PC-3 (cell line): ENCODE results near the gene GSDMA. TPM values are rescaled to one million over a fixed set of nuclear protein-coding genes. Genes with fewer than 3 reads are reported as not detected.

Experiments
- ATAC-seq: fragments of 200-7000 bp; cut with Tn5 transposase; 2 replicates; pipeline ENCODE4 v1.9.1; 2020; ENCODE audit warnings: mild to moderate bottlenecking, moderate library complexity
- BruUV-seq: library from RNA; stranded (reverse); fragments of 400-500 nt; replicated peaks from 2 replicates; lab custom pipeline; 2021; lab: Mats Ljungman, UMichigan
- CTCF ChIA-PET: fragments of 300-600 bp; sonication (Branson Sonifier 250); formaldehyde crosslinking; loops from one replicate; lab custom pipeline; 2022; ENCODE audit warnings: antibody characterized with exemption; lab: Charles Lee
- POLR2A ChIA-PET: fragments of 300-600 bp; sonication (Branson Sonifier 250); formaldehyde crosslinking; loops from one replicate; lab custom pipeline; 2022; ENCODE audit warnings: antibody characterized with exemption; ENCODE audit not compliant: unreplicated experiment; lab: Charles Lee
- DNase-seq: peaks from one replicate; pipeline ENCODE4 v3.0.0-alpha.2; 2015
- H2AFZ ChIP-seq: fragments of 300-600 bp; sonication (generic); 2 replicates; pipeline ENCODE4 v1.6.0; 2016; ENCODE audit warnings: antibody characterized with exemption, low read length
- H3F3A ChIP-seq: fragments of 300-600 bp; sonication (generic); one replicate; pipeline ENCODE4 v1.6.0; 2017; ENCODE audit warnings: antibody characterized with exemption, low read length, control low read depth, mild to moderate bottlenecking; ENCODE audit not compliant: unreplicated experiment
- H3K27ac ChIP-seq: fragments of 300-600 bp; sonication (generic); 2 replicates; pipeline ENCODE4 v1.5.1; 2016; ENCODE audit warnings: mild to moderate bottlenecking, low read length
- H3K27me3 ChIP-seq: fragments of 300-600 bp; sonication (generic); 2 replicates; pipeline ENCODE4 v1.6.1; 2016; ENCODE audit warnings: low read length, mixed read lengths
- H3K36me3 ChIP-seq: fragments of 300-600 bp; sonication (generic); 2 replicates; pipeline ENCODE4 v1.6.1; 2016; ENCODE audit warnings: low read depth, mixed run types, low read length, mixed read lengths
- H3K4me1 ChIP-seq: fragments of 300-600 bp; sonication (generic); 2 replicates; pipeline ENCODE4 v1.5.1; 2016; ENCODE audit warnings: low read length; ENCODE audit not compliant: insufficient read depth
- H3K4me2 ChIP-seq: fragments of 300-600 bp; sonication (generic); 2 replicates; pipeline ENCODE4 v1.6.0; 2016; ENCODE audit warnings: low read length
- H3K4me3 ChIP-seq: fragments of 300-600 bp; sonication (generic); 2 replicates; pipeline ENCODE4 v1.5.1; 2016; ENCODE audit warnings: mild to moderate bottlenecking, low read length, mixed read lengths
- H3K79me2 ChIP-seq: fragments of 300-600 bp; sonication (generic); 2 replicates; pipeline ENCODE4 v1.6.1; 2017; ENCODE audit warnings: low read length, mixed read lengths
- H3K9ac ChIP-seq: fragments of 300-600 bp; sonication (generic); 2 replicates; pipeline ENCODE4 v1.6.0; 2016; ENCODE audit warnings: mild to moderate bottlenecking, low read length
- H3K9me2 ChIP-seq: fragments of 300-600 bp; sonication (generic); replicated peaks from 2 replicates; pipeline ENCODE4 v1.6.1; 2016; ENCODE audit warnings: mixed run types, low read length, mixed read lengths
- H3K9me3 ChIP-seq: fragments of 300-600 bp; sonication (generic); 2 replicates; pipeline ENCODE4 v1.6.1; 2016; ENCODE audit warnings: low read length, mixed read lengths
- H4K20me1 ChIP-seq: fragments of 300-600 bp; sonication (generic); 2 replicates; pipeline ENCODE4 v1.6.1; 2016; ENCODE audit warnings: low read length, mixed read lengths
- CTCF ChIP-seq: fragments of 300-600 bp; sonication (generic); conservative IDR thresholded peaks from 2 replicates; pipeline ENCODE4 v1.5.1; 2017; ENCODE audit warnings: antibody characterized with exemption, low read depth, mild to moderate bottlenecking, low read length
- EZH2 ChIP-seq: fragments of 300-600 bp; sonication (generic); IDR thresholded peaks from one replicate; pipeline ENCODE4 v1.6.1; 2017; ENCODE audit warnings: antibody characterized with exemption, mild to moderate bottlenecking, low read length; ENCODE audit not compliant: unreplicated experiment
- EZH2phosphoT487 ChIP-seq: fragments of 300-600 bp; sonication (generic); IDR thresholded peaks from 2 replicates; pipeline ENCODE4 v1.6.1; 2018; ENCODE audit warnings: mild to moderate bottlenecking, antibody characterized with exemption, low read length, borderline replicate concordance
- intact Hi-C: fragments of 100-400 bp; cut with micrococcal nuclease; formaldehyde crosslinking; loops from 2 replicates; pipeline ENCODE4 v1.9.0; 2023
- total RNA-seq: library from RNA; depleted of rRNA; stranded (reverse); fragments of >200 nt; gene quantifications from 2 replicates; pipeline ENCODE4 v1.2.3, GENCODE V29; 2014

GSDMA gene
- total RNA-seq, 1 experiment from 2014 or later: not detected

GRCh38 chr17:39925282-39926134, 37.3 kb upstream of the GSDMA start:
- no peak overlapping the region for H3K4me3 ChIP-seq
- BruUV-seq: no TSS peak
- intact Hi-C loops: loop anchor here (2.0 kb wide), 1 partner anchor 33 kb away; no protein-coding TSS in a partner anchor

GRCh38 chr17:39926135-39926587, 36.6 kb upstream of the GSDMA start:
- Histone ChIP-seq H3K27ac (no peak overlapping the region), H3K4me2 (peak overlapping the region; percentile 97), H3K36me3 (no peaks in the 10 kb centered on the region; the same call in 1 of the 2 replicates), H3K9me2 (no peaks in the 10 kb centered on the region), H2AFZ (no peak overlapping the region), H3K27me3 (no peaks in the 10 kb centered on the region), H3K9ac (no peak overlapping the region), H3K4me1 (peaks cover 43% of the 10 kb centered on the region), H3K79me2 (peaks cover 25% of the 10 kb centered on the region), H3F3A (peaks cover 4% of the 10 kb centered on the region), H4K20me1 (no peaks in the 10 kb centered on the region), H3K9me3 (no peaks in the 10 kb centered on the region), H3K4me3 (peak overlapping the region; percentile 93)
- BruUV-seq: no TSS peak
- POLR2A ChIA-PET: no interaction called here
- TF ChIP-seq EZH2phosphoT487 (no peak), EZH2 (no peak), CTCF (no peak)
- intact Hi-C loops: loop anchor here (2.0 kb wide), 1 partner anchor 33 kb away; no protein-coding TSS in a partner anchor
- ATAC-seq (no peak), DNase-seq (no peak)
- CTCF ChIA-PET: no interaction called here

More at GRCh38 chr17:39925282-39926134, 37.3 kb upstream of the GSDMA start:
- Histone ChIP-seq H3K9me3 (no peaks in the 10 kb centered on the region), H3K36me3 (no peaks in the 10 kb centered on the region; the same call in 1 of the 2 replicates), H2AFZ (no peak overlapping the region), H3K4me2 (no peak overlapping the region; the same call in 1 of the 2 replicates), H3K27ac (no peak overlapping the region), H3K27me3 (no peaks in the 10 kb centered on the region), H3K79me2 (peaks cover 25% of the 10 kb centered on the region), H3F3A (peaks cover 4% of the 10 kb centered on the region), H3K9ac (no peak overlapping the region), H4K20me1 (no peaks in the 10 kb centered on the region), H3K4me1 (peaks cover 43% of the 10 kb centered on the region), H3K9me2 (no peaks in the 10 kb centered on the region)
- TF ChIP-seq EZH2: no peak
- TF ChIP-seq CTCF: no peak
- no peak for TF ChIP-seq EZH2phosphoT487
- DNase-seq: no peak
- POLR2A ChIA-PET: no interaction called here
- no peak for ATAC-seq
- CTCF ChIA-PET: no interaction called here
